ENCODE results near the gene EARS2.

DNA sequence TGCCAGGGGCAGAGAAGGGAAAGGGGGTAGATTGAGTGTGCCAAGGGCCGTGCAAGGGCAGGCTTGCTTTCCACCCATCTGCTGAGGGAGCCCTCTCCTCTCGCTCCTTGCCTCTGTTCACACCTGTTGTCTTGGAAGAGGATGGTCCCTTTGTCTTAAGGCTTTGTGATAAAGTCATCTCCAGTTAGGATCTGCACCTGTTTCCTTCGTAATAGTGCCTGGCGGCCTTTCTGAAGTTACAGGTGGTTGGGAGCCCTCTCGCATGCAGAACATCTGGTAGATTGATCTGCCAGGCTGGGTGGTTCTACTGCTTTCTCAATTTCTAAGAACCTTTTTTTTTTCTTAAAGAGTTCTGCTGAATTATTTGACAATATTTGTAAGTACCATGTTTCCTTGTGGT lies 16.7 kb upstream of the EARS2 start:
- TF ChIP-seq, protein P1, sequence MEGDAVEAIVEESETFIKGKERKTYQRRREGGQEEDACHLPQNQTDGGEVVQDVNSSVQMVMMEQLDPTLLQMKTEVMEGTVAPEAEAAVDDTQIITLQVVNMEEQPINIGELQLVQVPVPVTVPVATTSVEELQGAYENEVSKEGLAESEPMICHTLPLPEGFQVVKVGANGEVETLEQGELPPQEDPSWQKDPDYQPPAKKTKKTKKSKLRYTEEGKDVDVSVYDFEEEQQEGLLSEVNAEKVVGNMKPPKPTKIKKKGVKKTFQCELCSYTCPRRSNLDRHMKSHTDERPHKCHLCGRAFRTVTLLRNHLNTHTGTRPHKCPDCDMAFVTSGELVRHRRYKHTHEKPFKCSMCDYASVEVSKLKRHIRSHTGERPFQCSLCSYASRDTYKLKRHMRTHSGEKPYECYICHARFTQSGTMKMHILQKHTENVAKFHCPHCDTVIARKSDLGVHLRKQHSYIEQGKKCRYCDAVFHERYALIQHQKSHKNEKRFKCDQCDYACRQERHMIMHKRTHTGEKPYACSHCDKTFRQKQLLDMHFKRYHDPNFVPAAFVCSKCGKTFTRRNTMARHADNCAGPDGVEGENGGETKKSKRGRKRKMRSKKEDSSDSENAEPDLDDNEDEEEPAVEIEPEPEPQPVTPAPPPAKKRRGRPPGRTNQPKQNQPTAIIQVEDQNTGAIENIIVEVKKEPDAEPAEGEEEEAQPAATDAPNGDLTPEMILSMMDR (IDR thresholded peaks at IDR 0.05), result no peak
- no peak for TF ChIP-seq POLR2A (IDR thresholded peaks at IDR 0.05)
